Measurements from ENCODE around the gene CGNL1. TPM values are rescaled to one million over a fixed set of nuclear protein-coding genes. Genes with fewer than 3 reads are reported as not detected.

CGNL1 gene
- total RNA-seq, 1 donor: 0.90 TPM

DNA sequence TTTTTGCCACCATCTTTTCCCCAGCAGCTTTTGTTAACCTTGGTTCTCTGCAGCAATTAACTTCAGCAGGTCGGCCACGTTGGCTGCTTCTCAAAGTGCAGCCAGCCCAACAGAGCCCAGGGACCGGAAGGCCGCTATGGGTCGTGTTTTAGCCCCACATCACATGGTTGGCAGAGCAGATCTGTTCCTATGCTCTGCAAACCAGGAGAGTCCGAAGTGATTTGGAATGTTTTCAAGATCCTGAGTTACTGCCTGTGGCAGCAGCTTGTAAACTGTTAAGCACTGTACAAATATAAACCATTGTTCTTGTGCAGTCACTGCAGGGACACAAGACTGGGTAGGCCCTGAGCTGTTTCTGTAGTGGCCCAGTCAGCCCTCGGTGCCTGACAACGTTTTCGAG lies 145.8 kb downstream of the CGNL1 start:
- no peak overlapping the region for H3K4me3 ChIP-seq (ENCODE audit: low read depth, low read length)
- no peak for DNase-seq (ENCODE audit: low read depth)
- TF ChIP-seq, protein P1, sequence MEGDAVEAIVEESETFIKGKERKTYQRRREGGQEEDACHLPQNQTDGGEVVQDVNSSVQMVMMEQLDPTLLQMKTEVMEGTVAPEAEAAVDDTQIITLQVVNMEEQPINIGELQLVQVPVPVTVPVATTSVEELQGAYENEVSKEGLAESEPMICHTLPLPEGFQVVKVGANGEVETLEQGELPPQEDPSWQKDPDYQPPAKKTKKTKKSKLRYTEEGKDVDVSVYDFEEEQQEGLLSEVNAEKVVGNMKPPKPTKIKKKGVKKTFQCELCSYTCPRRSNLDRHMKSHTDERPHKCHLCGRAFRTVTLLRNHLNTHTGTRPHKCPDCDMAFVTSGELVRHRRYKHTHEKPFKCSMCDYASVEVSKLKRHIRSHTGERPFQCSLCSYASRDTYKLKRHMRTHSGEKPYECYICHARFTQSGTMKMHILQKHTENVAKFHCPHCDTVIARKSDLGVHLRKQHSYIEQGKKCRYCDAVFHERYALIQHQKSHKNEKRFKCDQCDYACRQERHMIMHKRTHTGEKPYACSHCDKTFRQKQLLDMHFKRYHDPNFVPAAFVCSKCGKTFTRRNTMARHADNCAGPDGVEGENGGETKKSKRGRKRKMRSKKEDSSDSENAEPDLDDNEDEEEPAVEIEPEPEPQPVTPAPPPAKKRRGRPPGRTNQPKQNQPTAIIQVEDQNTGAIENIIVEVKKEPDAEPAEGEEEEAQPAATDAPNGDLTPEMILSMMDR (IDR thresholded peaks at IDR 0.05; ENCODE audit: insufficient read depth, low read length): no peak

DNA sequence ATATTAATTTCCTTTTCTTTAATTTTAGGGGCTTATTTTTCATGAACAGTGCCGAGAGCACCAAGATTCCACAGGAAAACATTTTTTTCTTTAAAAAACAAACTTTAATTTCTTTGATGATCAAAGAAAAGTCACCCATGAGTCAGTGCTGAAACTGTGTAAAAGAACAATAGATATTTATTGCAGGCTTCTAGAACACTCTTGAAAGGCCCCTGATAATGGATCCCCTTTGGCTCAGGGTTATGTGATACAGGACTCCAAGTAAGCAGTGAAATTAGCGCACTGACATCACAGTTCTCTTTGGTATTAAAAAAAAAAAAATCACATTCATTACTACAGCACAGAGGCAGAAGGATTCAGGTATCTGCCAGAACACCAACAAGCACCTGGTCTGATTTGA lies 149.3 kb downstream of the CGNL1 start:
- TF ChIP-seq, protein P1 (IDR thresholded peaks at IDR 0.05; ENCODE audit: insufficient read depth, low read length): no peak
- H3K4me3 ChIP-seq (ENCODE audit: low read depth, low read length): no peak overlapping the region
- DNase-seq (ENCODE audit: low read depth): no peak

DNA sequence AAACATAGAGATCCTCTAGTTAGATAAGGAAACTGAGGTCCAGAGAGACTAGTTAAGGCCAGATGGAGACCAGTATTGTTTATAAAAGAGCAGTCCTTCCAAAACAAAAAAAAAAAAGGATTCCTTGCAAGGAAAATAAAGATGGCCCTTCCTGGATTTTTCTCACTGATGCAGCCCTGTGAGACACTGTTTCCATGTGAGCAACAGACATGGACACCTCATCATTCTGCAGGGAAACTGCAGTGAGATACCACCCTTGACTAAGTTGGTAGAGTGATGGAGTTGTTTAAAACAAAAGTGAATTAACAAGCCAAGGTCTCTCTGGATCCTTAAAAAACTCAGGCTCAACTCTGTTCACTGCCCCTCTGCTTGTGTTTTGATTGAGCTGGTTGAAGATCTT lies 149.8 kb downstream of the CGNL1 start:
- no peak for DNase-seq (ENCODE audit: low read depth)

DNA sequence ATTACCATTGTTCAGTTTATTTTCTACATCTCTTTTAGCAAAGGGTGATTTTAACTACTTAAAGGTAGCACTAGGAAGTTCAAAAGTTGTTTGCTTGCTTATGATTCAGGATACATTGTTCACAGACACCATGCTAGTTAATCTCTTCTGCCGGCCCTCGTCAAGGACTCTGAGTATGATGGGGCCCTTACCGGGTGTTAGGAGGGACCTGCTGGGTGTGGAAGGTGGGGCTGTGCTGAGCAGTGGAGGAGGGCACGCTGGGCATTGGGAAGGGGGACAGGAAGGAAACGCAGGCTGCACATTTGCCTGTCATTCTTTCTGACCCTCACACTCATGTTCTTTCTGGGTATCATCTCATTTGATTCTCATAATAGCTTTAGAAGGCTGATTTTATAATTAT lies 150.3 kb downstream of the CGNL1 start:
- no peak for DNase-seq (ENCODE audit: low read depth)
- TF ChIP-seq, protein P1 (IDR thresholded peaks at IDR 0.05; ENCODE audit: insufficient read depth, low read length): no peak

More for the DNA sequence above, 149.8 kb downstream of the CGNL1 start:
- H3K4me3 ChIP-seq (ENCODE audit: low read depth, low read length): no peak overlapping the region
- TF ChIP-seq, protein P1 (IDR thresholded peaks at IDR 0.05; ENCODE audit: insufficient read depth, low read length): no peak

DNA sequence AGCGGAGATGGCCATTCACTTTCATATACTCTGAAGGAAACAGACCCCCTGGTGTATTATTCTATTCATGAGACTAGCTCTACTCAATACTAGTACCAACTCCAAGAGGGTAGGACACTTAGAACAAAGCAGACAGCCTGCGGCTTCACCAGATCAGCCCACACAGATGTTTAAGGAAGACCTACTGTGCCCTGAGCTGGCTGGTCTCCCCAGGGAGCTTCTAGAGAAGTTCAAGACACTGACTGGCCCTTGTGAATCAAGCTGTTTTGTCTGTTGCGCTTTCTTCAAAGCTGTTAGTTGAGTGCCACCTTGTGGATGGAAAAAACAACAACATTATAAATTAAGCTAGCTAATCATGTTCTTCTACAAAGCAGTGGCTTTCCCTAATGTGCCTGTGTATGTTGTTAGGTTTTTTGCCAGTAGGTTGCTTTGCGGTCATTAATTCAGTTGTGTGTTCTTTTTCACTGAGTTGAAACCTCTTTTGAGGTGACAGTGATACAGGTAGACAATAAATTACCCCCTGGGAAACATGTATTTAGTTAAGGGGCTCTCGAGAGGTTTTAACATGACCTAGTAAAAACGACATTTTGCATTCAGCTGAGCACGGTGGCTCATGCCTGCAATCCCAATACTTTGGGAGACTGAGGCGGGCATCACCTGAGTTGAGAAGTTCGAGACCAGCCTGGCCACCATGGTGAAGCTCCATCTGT lies 151.2 kb downstream of the CGNL1 start:
- no peak overlapping the region for H3K4me3 ChIP-seq (ENCODE audit: low read depth, low read length)
- TF ChIP-seq, protein P1 (IDR thresholded peaks at IDR 0.05; ENCODE audit: insufficient read depth, low read length): peak; percentile 59
- peak; percentile 92 for DNase-seq (ENCODE audit: low read depth)

More for the DNA sequence above, 150.3 kb downstream of the CGNL1 start:
- H3K4me3 ChIP-seq (ENCODE audit: low read depth, low read length): no peak overlapping the region

DNA sequence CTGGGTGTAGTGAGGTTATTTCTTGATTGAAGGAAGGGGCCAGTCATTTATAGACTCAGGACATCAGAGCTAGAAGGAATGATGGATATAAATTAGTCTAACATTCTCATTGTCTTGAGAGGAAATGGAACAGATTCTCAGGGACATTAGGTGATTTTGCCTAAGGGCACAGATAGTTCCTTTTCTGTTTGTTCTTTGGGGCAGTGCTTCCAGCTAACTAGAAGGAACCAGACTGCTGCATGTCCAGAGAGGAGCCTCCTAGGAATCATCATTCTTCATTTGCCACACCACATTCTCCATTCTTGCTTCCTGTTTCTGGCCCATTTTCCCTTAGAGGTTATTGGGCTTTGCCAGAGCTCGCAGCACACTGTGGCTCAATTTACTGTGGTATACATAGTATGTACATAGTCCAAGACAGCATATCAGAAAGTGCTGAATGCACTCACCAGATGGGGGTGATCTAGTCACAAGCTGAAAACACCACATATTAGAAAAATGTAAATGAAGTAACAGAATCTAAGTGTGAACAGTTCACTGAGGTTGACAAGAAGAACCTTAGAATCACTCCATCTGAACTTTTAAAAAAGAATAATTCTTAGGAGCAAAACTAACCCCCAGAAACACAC lies 152.7 kb downstream of the CGNL1 start:
- DNase-seq (ENCODE audit: low read depth): no peak
- no peak overlapping the region for H3K4me3 ChIP-seq (ENCODE audit: low read depth, low read length)
- TF ChIP-seq, protein P1 (IDR thresholded peaks at IDR 0.05; ENCODE audit: insufficient read depth, low read length): peak; percentile 4

Measured in fibroblast of the aortic adventitia (primary cell).